Measurements from ENCODE around the gene NDFIP2. TPM values are rescaled to one million over a fixed set of nuclear protein-coding genes. Genes with fewer than 3 reads are reported as not detected.

Gene NDFIP2
- total RNA-seq, 1 donor, result 41.0 TPM

DNA sequence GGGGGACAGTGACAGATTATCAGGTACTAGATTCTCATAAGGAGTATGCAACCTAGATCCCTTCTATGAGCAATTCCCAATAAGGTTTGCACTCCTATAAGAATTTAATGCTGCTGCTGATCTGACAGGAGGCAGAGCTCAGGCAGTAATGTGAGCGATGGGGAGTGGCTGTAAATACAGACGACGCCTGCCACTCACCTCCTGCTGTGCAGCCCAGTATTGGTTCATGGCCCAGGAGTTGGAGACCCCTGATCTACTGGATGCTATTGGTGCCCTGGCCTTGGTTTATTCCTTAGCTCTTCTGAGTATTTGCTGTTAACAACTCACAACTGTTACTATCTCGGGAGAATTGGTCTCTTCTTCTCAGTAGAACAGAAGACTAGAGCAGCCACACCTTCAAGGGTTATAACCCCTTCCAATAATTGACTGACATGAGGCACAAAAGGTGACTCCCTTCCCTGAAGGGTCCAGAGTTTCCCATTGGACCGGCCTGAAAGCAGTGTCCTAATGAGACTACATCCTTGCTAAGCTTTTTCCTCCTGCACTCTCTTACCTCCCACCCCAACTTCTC is 39.9 kb upstream of the NDFIP2 start:
- no peak for TF ChIP-seq CTCF (IDR thresholded peaks at IDR 0.05; ENCODE audit: insufficient read depth, low read length)
- H3K4me3 ChIP-seq (ENCODE audit: low read depth, low read length), result no peak overlapping the region

GRCh38 chr13:79442221-79442620 is 38.7 kb upstream of the NDFIP2 start:
- no peak for DNase-seq (ENCODE audit: low read depth)
- no peak for TF ChIP-seq CTCF (IDR thresholded peaks at IDR 0.05; ENCODE audit: insufficient read depth, low read length)
- H3K4me3 ChIP-seq (ENCODE audit: low read depth, low read length), result no peak overlapping the region

More for the DNA sequence above, 39.9 kb upstream of the NDFIP2 start:
- no peak for DNase-seq (ENCODE audit: low read depth)

- no peak overlapping the region for H3K4me3 ChIP-seq (ENCODE audit: low read depth, low read length)
- no peak for TF ChIP-seq CTCF (IDR thresholded peaks at IDR 0.05; ENCODE audit: insufficient read depth, low read length)
- no peak for DNase-seq (ENCODE audit: low read depth)
These were observed 38.2 kb upstream of the NDFIP2 start for GRCh38 chr13:79442706-79443105.

DNA sequence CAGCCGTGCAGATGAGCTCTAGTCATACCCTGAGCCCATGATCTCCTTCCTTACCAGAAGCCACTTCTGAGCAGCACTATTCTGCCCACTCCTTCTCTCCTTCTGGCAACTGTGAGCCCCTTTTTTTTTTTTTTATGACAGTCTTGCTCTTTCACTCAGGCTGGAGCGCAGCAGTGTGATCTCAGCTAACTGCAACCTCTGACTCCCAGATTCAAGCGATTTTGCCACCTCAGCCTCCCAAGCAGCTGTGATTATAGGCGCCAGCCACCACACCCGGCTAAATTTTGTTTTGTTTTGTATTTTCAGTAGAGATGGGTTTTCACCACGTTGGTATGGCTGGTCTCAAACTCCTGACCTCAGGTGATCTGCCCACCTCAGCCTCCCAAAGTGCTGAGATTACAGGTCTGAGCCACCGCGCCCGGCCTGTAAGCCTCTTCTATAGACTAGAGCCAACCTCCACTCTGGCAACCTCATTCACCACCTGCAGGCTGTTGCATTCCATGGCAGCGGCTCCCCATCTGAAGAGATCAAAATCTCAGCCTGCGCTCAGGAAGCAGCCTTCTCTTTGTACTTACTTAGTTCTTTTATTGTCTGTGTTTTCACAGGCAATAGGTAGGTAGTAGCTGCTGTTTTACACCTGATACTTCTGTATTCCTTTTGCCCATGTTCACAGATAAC is 34.8 kb upstream of the NDFIP2 start:
- no peak for DNase-seq (ENCODE audit: low read depth)
- no peak overlapping the region for H3K4me3 ChIP-seq (ENCODE audit: low read depth, low read length)
- TF ChIP-seq CTCF (IDR thresholded peaks at IDR 0.05; ENCODE audit: insufficient read depth, low read length), result no peak

DNA sequence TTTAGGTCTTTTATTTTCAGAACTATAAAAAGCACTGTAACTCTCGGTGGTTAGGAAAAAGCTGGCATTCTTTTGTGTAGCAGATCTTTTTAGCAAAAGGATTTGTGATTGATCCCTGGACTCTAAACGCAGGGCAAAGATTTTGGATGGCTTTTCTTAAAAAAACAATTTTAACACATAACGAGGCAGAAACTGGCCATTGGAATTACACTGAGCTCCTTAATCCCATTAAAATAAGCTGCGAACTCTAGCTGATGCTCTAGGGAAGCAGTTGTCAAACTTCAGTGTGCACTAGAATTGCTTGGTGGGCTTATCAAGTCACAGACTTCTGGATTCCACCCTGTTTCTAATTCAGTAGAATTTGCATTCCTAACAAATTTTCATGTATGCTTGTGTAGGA is 33.8 kb upstream of the NDFIP2 start:
- no peak for TF ChIP-seq CTCF (IDR thresholded peaks at IDR 0.05; ENCODE audit: insufficient read depth, low read length)
- no peak for DNase-seq (ENCODE audit: low read depth)
- no peak overlapping the region for H3K4me3 ChIP-seq (ENCODE audit: low read depth, low read length)

DNA sequence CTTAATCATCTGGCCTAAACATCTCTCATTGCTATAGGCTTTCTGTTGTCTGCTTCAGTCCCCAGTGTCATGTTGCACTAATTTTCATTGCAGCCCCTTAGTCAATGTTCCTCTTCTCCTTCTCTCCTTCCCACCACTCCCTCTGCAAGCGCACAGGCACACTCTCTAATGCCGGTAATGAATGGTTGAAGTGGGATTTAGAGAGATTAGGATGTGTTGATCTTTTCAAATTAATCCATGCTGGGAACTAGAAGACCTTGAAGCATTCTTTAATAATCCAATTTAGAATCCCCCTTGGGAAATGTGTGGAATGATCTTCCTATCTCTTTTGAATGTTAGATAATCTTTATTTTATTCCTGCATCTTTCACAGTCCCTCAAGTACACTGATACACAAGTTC is 33.2 kb upstream of the NDFIP2 start:
- no peak for DNase-seq (ENCODE audit: low read depth)
- TF ChIP-seq CTCF (IDR thresholded peaks at IDR 0.05; ENCODE audit: insufficient read depth, low read length), result no peak
- no peak overlapping the region for H3K4me3 ChIP-seq (ENCODE audit: low read depth, low read length)

GRCh38 chr13:79448413-79448812 is 32.5 kb upstream of the NDFIP2 start:
- DNase-seq (ENCODE audit: low read depth), result no peak
- no peak for TF ChIP-seq CTCF (IDR thresholded peaks at IDR 0.05; ENCODE audit: insufficient read depth, low read length)
- no peak overlapping the region for H3K4me3 ChIP-seq (ENCODE audit: low read depth, low read length)
